Hematopoietic multipotent progenitor cell treated with erythropoietin and hydrocortisone succinate and interleukin-3 and kit ligand, for 8 days (in vitro differentiated cells): ENCODE data around the gene GORAB.

Experiments used
- DNase-seq: peaks from one replicate; pipeline ENCODE4 v3.0.0-alpha.2; 2015

The GORAB gene

DNA sequence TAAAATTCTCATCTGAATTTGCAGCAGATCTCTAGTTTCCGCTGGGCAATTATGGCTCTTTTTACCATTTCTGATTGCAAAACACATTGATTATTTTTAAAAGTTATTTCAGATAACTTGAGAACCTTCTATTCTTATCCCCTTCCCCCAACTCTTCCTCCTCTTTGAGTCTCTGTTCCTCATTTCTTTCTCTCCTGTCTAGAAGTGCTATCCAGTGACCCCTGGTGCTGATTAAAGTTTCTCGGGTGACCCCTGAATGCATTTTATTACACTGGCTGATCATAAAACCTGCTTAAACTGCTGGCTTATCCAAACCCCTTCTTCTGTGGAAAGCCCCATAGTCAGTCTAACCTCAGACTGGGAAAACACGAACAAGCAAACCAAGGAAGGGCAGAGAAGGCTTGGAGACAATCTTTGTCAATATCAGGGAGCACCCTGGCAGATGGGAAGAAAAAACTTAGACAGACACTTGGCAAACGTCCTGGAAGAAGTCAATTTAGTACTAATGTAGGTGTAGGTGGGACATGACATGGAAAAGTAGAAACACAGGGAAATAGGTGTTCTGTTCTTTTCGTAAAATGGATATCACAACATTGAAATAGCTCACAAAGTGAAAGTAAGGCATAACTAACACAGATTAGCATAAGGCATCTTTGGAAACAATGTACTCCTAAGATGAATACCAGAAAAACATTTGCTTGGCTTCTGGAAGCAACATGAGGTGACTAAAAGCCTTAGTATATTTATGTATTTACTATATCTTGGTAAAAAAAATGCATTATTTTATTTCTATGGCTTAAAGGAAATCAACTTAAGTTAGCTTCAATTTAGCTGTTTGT, 61.4 kb downstream of the GORAB start:
- no peak for DNase-seq

DNA sequence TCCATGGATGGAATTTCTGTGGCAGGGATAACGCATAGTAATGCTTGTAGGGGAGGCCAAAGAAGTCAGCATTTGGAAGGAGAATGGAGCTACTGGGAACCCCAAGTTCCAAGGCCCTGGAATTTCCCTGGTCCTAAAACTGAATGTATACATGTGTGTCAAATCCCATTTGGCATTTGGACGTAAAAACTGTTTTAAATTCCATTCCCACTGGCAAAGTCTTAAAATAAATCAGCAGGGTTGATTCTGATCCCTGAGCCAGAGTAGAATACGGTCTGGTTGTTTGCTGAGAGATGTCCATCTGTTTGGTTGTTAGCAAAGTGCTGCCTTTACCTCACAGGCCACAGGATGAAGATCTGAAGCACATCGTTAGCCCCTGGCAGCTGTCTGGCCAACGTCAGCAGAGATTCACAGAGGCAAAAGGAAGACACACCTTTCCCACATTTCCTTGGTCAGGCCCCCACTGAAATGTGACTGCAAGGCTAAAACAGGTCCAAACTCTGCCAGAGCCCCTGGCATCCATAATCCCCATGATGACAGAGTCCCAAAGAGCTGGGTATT, 62.2 kb downstream of the GORAB start:
- no peak for DNase-seq

DNA sequence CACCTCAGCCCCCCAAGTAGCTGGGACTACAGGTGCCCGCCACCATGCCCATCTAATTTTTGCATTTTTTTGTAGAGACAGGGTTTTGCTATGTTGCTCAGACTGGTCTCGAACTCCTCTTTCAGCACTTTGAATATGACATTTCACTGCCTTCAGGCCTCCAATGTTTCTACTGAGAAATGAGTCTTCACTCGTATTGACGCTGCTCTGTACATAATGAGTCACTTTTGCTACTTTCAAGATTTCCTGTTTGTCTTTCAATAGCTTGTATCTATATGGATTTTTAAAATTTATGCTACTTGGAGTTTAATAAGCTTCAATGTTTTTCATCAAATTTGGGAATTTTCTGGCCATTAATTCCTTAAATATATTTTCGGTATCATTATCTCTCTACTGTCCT, 64.7 kb downstream of the GORAB start:
- DNase-seq: no peak

DNA sequence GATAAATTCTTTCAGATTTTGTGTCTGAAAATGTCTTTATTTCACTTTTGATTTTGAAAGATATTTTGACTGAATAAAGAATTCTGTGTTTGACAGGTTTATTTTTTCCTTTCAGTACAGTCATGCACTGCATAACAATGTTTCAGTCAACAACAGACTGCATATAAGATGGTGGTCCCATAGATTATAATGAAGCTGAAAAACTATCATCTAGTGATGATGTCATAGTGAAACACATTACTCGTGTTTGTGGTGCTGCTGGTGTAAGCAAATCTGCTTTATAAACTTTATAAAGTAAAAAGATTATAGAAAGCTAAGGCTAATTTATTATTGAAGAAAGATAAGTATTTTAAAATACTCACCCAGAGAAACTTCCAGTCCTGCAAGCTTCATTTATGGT, 66.7 kb downstream of the GORAB start:
- DNase-seq: no peak

DNA sequence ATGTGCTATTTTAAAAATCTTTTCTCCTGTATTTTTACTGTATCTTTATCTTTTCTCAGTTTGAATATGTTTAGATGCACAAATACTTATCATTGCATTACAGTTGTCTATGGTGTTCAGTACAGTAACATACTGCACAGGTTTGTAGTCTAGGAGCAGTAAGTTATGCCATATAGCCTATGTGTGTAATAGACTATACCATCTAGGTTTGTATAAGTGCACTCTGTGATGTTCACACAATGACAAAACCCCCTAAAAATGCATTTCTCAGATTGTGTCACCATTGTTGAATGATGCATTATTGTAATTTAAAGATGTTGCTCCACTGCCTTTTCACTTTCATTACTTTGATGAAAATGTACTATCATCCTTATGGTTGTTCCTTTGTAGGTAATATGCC, 67.1 kb downstream of the GORAB start:
- no peak for DNase-seq

DNA sequence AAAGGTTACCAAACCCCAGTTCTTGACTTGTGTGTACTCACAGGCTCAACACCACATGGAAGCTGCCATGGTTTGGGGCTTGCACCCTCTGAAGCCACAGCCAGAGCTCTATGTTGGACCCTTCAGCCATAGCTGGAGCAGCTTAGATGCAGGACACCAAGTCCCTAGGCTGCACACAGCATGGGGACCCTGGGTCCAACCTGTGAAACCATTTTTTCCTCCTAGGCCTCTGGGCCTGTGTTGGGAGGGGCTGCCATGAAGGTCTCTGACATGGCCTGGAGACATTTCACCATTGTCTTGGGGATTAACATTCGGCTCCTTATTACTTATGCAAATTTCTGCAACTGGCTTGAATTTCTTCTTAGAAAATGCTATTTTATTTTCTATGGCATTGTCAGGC, 69.9 kb downstream of the GORAB start:
- no peak for DNase-seq
